Thoracic aorta (tissue), 2 donors: ENCODE measurements around the gene IL37. TPM values are rescaled to one million over a fixed set of nuclear protein-coding genes. Genes with fewer than 3 reads are reported as not detected.

Experiments used
- ATAC-seq: fragments of 150-250 bp; one replicate; pipeline ENCODE4 v1.8.0; 2017; ENCODE audit warnings: low read depth; ENCODE audit not compliant: insufficient number of reproducible peaks, low FRiP score
- DNase-seq: peaks from one replicate; pipeline ENCODE4 v3.0.0-alpha.2; 2020; ENCODE audit warnings: low spot score
- H3K27ac ChIP-seq, 2 donors: fragments of 200-600 bp; sonication (generic); 1 replicate in 1 of 2; 2 replicates in 1 of 2; pipeline ENCODE4 v1.5.1; 2016; ENCODE audit warnings: mild to moderate bottlenecking in 2 of 2, moderate library complexity in 2 of 2
- H3K27me3 ChIP-seq: fragments of 200-600 bp; sonication (generic); replicated peaks from 2 replicates; pipeline ENCODE4 v1.6.0; 2016; ENCODE audit warnings: mild to moderate bottlenecking; ENCODE audit not compliant: insufficient read depth
- H3K36me3 ChIP-seq: fragments of 200-600 bp; sonication (generic); one replicate; pipeline ENCODE4 v1.5.1; 2016
- H3K4me1 ChIP-seq, 2 donors: fragments of 200-600 bp; sonication (generic); 1 replicate in 1 of 2; 2 replicates in 1 of 2; pipeline versions ENCODE4 v1.5.1 to v1.6.0; 2016; ENCODE audit warnings: low read depth in 2 of 2, mild to moderate bottlenecking in 1 of 2; ENCODE audit not compliant: control insufficient read depth in 1 of 2
- H3K4me3 ChIP-seq: fragments of 200-600 bp; sonication (generic); 2 replicates; pipeline ENCODE4 v1.5.1; 2016; ENCODE audit warnings: mild to moderate bottlenecking
- H3K9me3 ChIP-seq: fragments of 200-600 bp; sonication (generic); 2 replicates; pipeline ENCODE4 v1.5.1; 2016
- total RNA-seq, 2 donors: library from RNA; depleted of rRNA; stranded (reverse); fragments of >200 nt; gene quantifications; one replicate each; pipeline versions ENCODE4 v1.1.0 to v1.2.3, GENCODE V29; 2016
- TF ChIP-seq, protein P1 (sequence below): fragments of 200-600 bp; sonication (generic); IDR thresholded peaks from one replicate; pipeline ENCODE4 v1.5.1; 2019; ENCODE audit warnings: antibody characterized with exemption

The IL37 gene
- total RNA-seq, 2 donors from 2014 or later = not detected

DNA sequence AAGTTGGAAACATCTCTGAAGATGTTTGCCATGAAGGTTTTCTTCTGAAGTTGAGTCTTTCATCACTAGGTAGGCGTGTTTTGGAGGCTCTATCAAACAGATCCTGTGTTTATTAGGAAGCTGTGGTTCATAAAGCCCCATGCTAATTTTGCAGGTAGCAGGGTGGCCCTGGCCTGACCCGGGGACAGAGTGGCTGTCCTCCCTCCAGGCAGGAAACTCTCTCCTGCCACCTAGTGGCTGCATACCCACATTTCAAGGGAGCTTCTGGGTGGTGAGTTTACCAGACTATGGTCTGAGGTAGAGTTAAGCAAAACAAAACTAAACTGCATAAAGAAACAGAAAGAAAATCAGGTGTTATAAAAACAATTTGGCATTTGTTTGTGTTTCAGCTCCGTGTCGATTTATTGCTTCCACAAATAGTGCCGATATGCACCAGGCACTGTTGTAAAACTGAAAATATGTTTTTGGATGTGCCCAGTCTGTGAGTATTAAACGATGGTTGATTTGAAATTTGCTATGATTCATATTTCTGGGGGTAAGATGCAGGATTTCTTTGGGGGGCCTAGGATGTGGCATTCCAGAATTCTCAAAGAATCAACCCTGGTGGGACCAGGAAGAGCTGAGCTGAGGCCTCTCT lies 26.0 kb upstream of the IL37 start:
- Histone ChIP-seq H3K27me3 (no peaks in the 10 kb centered on the region), H3K27ac (no peak overlapping the region), H3K36me3 (no peaks in the 10 kb centered on the region), H3K4me1 (no peaks in the 10 kb centered on the region), H3K4me3 (no peak overlapping the region), H3K9me3 (no peaks in the 10 kb centered on the region)
- no peak for ATAC-seq
- DNase-seq = no peak
- TF ChIP-seq, protein P1, sequence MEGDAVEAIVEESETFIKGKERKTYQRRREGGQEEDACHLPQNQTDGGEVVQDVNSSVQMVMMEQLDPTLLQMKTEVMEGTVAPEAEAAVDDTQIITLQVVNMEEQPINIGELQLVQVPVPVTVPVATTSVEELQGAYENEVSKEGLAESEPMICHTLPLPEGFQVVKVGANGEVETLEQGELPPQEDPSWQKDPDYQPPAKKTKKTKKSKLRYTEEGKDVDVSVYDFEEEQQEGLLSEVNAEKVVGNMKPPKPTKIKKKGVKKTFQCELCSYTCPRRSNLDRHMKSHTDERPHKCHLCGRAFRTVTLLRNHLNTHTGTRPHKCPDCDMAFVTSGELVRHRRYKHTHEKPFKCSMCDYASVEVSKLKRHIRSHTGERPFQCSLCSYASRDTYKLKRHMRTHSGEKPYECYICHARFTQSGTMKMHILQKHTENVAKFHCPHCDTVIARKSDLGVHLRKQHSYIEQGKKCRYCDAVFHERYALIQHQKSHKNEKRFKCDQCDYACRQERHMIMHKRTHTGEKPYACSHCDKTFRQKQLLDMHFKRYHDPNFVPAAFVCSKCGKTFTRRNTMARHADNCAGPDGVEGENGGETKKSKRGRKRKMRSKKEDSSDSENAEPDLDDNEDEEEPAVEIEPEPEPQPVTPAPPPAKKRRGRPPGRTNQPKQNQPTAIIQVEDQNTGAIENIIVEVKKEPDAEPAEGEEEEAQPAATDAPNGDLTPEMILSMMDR = peak; percentile 39

DNA sequence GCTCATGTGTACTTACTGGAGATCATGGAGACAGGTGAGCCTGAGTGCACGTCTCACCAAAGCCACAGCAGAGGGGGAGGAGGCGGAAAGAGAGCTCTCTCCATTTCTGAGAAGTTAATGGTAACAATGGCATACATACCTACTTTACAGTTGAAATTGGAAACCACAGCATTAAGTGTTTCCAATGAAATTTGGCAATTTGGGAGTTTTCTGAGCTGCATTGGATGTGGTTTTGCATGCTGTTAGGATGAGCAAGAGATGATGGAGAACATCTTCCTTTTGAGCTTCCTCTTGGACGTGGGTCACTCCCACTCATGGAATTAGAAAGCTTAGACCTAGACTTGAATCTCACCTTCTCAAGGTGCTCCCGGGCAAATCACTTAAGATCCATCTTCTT lies 25.5 kb upstream of the IL37 start:
- TF ChIP-seq, protein P1 = no peak
- ATAC-seq (no peak), DNase-seq (no peak)
- Histone ChIP-seq H3K9me3 (no peaks in the 10 kb centered on the region), H3K36me3 (no peaks in the 10 kb centered on the region), H3K27ac (no peak overlapping the region), H3K4me3 (no peak overlapping the region), H3K4me1 (no peaks in the 10 kb centered on the region), H3K27me3 (no peaks in the 10 kb centered on the region)

DNA sequence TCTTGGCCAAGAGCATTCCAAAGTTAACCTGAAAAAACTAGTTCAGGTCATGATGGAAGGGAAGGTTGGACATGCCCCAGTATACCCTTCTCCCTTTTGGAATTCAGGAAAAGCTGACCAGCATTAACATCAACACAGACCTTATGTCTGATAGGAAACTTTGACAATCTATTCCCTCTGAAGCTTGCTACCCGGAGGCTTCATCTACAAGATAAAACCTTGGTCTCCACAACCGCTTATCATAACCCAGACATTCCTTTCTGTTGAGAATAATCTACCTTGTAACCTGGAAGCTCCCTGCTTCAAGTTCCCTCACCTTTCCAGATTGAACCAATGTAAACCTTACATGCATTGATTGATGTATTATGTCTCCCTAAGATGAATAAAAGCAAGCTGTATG lies 24.7 kb upstream of the IL37 start:
- no peaks in the 10 kb centered on the region for H3K9me3 ChIP-seq
- H3K27me3 ChIP-seq = no peaks in the 10 kb centered on the region
- TF ChIP-seq, protein P1 = no peak
- ATAC-seq (no peak), DNase-seq (no peak)
- H3K36me3 ChIP-seq = no peaks in the 10 kb centered on the region
- H3K4me3 ChIP-seq = no peak overlapping the region
- no peak overlapping the region for H3K27ac ChIP-seq
- no peaks in the 10 kb centered on the region for H3K4me1 ChIP-seq

DNA sequence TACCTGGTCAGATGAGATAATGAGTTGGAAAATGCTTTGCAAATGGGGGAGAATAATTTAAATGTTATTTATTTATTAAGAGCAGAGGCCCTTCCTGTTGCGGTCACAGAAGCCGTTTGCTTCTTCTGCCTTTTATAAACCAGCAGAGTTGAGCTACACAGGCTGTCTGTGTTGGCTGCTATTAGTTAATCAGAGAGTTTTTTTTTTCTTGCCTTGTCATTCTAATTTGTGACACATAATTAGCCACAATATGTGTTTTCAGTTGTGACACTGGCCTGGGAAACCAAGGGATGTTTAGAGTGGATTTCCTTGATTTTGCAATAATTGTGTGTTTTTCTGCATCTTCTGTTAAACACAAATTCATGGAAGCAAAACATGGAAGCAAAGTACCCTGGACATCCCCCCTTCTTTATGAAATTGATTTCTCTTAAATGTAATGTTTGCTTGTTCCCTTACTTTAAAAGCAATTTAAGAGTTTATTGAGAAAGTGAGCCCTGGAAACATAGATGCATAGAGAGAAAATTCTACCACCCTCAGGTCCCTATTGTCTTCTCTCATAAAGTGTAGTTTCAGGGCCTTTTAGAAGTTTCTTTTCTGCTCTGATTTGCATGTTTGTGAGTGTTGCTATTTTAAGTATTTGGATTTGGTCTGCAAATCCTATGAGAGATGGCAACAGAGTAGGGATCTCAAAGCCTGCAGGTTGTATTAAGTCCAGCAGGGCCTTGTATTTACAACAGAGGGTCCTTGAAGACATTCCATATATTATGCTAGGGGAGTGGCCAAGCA lies 22.8 kb upstream of the IL37 start:
- Histone ChIP-seq H3K36me3 (no peaks in the 10 kb centered on the region), H3K4me1 (no peaks in the 10 kb centered on the region), H3K27me3 (no peaks in the 10 kb centered on the region), H3K4me3 (no peak overlapping the region), H3K27ac (no peak overlapping the region), H3K9me3 (no peaks in the 10 kb centered on the region)
- TF ChIP-seq, protein P1 = no peak
- no peak for DNase-seq
- no peak for ATAC-seq

DNA sequence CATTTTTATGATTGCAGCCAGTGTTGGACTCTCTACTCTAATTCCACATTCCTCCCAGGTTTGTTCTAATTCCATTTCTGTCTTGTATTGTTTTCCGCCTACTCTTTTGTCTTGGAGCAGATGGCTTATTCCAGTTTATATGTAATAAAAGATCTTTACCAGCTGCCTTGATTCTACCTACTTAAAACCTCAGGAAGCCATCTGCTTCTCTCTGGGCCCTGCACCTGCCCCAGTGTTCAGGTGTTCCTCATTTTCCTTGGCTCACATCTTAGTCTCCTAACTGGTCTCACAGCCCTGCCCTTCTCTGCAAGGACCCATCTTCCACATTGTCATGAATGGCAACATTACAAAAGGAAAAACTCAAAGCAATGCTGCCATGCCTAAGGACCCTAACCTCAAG lies 21.0 kb upstream of the IL37 start:
- H3K4me3 ChIP-seq = no peak overlapping the region
- H3K36me3 ChIP-seq = no peaks in the 10 kb centered on the region
- H3K27ac ChIP-seq = no peak overlapping the region
- DNase-seq (no peak), ATAC-seq (no peak)
- no peaks in the 10 kb centered on the region for H3K27me3 ChIP-seq
- no peaks in the 10 kb centered on the region for H3K9me3 ChIP-seq
- TF ChIP-seq, protein P1 = no peak
- no peaks in the 10 kb centered on the region for H3K4me1 ChIP-seq
